Left forelimb (tissue), 1 donor: Measurements from ENCODE around the gene GPR137B.
"Not testable (repeated sequence)": the region's sequence is repeated elsewhere in the genome, so short reads cannot be mapped to it uniquely, and the experiment has no call there.

Source experiments
- DNase-seq: peaks from one replicate; pipeline ENCODE4 v3.0.0-alpha.2; 2018; ENCODE audit warnings: low spot score

GPR137B gene

GRCh38 chr1:236144446-236145150 is 2.3 kb downstream of the GPR137B start:
- DNase-seq = no peak

GRCh38 chr1:236147068-236147467 is 4.7 kb downstream of the GPR137B start:
- no peak for DNase-seq

DNA sequence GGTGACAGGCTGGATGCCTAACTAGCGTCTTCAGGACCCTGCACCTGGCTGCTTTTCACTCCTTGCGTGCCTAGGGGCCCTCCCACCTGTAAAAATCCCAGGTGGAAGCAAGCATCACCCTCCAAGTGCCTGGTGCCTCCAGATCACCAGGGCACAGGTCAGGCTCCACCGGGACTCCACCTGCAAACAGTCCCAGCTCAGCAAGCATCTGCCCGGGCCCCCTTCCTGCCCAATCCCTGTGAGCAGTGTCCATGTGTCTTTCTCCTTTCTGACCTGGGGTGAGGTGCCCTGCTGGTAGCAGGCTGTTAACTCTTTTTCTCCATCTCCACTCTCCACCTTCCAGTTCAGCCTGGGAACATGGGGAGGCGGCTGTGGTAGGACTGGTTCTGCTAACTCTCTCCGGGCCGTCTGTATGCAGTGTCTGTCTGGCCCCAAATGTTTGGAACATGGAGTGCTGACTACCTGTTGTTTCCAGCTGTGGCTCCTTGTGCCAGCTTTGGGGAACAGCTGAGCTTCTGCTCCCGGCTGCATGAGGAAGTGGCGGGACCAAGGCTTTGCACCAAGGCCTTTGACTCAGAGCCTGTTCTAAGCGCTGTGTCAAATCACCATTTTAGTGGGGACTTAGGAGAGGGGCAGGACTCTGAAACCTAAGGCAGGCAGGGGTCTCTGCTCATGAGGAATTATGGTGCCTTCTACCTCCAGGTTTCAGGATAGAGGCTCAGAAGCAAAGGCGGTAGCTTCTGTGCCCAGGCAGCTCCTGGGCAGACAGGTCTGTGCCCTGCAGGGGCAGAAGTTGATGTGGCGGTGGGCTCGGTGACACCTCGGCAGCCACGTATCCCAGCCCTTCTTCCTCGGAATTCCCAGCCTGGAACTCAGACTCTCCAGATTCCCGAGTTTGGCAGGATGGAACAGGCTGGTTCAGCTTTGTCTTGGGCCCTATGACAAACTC is 5.5 kb downstream of the GPR137B start:
- DNase-seq = no peak

- no peak for DNase-seq
These were observed 6.1 kb downstream of the GPR137B start for GRCh38 chr1:236148470-236148845.

GRCh38 chr1:236149003-236149595 is 6.8 kb downstream of the GPR137B start:
- DNase-seq = no peak

DNA sequence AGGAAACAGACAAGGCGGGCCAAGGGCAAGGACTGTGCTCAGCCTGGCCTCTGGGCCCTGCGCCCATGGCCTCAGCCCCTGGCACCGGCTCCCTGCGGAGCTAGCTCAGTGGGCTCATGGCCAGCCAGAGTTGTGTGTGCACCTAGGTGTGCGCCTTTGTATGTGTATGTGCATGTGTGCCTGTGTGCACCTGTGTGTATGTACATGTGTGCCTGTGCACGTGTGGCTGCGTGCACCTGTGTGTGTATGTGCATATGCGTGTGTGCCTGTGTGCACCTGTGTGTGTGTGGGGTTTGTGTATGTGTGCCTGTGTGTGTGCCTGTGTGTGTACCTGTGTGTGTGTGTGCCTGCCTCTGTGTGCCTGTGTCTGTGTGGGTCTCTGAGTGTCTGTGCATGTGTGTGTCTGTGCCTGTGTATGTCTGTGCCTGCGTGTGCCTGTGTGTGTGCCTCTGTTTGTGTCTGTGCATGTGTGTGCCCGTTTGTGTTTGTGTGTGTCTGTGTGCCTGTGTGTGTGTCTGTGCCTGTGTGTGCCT is 7.4 kb downstream of the GPR137B start:
- no peak for DNase-seq

- DNase-seq = no peak
These were observed 8.1 kb downstream of the GPR137B start for GRCh38 chr1:236150311-236150955.

DNA sequence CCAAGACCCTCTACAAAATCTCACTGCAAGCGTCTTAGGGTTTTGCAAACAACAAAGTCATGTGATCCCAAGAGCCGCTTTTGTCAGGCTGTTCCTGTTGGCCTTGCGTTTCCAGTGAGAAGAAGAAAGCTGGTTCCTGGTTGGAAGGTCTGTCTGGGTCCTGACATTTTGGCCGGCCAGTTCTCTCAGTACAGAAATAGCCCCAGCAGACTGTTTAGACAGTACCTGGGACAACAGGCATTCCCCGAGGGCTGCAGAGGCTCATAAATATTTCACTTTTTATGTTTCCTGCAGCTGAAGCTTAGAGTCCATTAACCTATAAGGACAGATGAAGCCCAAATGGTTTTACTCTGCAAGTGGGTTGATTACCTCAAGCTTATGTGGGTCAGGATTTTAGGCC is 8.6 kb downstream of the GPR137B start:
- DNase-seq = no peak

- no peak for DNase-seq
These were observed 9.5 kb downstream of the GPR137B start for GRCh38 chr1:236151739-236152424.

GRCh38 chr1:236154126-236154525 is 11.8 kb downstream of the GPR137B start:
- no peak for DNase-seq

DNA sequence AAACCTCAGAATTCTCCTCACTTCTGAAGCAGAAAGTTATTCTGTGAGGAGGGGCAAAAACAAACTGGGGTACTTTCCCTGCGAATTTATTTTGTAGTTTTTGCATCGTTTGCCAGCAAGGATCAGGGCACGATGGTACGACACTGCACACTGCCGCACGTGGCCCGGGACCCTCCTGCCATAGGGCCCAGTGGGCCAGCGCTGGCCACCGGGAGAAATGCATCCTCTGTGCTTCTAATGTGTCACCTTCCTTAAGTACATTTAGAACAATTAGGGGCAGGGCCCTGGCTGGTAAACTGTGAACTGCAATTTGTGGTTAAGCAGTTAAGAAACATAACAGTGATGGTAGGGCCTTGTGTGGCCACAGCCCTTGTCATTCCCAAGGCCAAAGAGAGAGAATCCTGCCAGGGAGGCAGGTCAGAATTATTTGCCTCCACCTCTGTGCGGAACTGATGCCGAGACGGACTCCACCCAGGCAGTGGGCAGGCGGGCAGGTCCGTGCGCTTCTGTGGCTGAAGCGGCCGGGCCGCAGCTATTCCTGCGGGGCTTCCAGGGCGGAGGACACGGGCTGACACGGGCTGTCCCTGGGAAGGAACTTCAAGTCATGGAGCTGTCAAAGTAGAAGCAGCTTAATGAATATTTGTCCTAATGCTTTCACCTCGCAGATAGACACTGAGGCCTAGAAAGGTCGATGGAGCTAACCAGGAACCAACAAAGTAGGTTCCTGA is 12.5 kb downstream of the GPR137B start:
- DNase-seq = no peak

DNA sequence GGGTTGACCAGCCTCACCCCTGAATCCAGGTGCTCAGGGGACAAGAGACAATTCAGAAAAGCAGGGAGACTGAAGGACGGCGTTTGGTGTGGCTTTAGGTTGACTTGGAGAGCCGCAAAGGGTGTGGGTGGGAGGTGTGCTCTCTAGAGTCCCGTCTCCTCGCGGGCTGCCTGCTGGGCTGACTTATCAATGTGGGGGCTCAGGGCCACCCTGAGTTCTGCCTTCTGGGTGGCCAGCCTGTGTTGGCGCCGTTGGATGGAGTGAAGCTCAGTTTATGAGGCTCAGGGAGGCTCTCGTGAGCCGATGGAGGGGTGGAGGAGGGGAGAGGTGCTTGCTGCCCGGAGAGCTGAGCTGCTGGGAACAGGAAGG is 13.0 kb downstream of the GPR137B start:
- no peak for DNase-seq

- no peak for DNase-seq
These were observed 13.6 kb downstream of the GPR137B start for GRCh38 chr1:236155841-236156503.

- no peak for DNase-seq
These were observed 14.3 kb downstream of the GPR137B start for GRCh38 chr1:236156512-236157208.

- DNase-seq = not testable (repeated sequence)
These were observed 15.7 kb downstream of the GPR137B start for GRCh38 chr1:236158072-236158471.

DNA sequence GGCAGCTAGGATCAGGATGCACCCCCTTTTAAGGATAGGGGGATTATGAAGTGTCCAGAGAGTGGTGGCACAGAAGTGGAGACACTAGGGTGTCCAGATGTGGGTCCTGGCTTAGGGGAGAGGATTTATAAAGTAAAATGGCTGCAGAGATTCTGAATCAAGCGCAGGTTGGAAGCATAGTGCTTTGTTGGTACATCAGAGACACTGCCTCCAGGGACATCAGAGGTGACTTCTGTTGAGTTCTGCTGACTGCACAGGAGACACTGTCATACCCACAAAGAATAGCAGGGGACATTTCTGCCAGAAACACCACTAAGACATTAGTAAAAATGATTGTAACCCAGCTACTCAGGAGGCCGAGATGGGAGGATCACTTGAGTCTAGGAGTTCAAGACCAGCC is 16.4 kb downstream of the GPR137B start:
- DNase-seq = no peak

- no peak for DNase-seq
These were observed 17.6 kb downstream of the GPR137B start for GRCh38 chr1:236159704-236160539.

DNA sequence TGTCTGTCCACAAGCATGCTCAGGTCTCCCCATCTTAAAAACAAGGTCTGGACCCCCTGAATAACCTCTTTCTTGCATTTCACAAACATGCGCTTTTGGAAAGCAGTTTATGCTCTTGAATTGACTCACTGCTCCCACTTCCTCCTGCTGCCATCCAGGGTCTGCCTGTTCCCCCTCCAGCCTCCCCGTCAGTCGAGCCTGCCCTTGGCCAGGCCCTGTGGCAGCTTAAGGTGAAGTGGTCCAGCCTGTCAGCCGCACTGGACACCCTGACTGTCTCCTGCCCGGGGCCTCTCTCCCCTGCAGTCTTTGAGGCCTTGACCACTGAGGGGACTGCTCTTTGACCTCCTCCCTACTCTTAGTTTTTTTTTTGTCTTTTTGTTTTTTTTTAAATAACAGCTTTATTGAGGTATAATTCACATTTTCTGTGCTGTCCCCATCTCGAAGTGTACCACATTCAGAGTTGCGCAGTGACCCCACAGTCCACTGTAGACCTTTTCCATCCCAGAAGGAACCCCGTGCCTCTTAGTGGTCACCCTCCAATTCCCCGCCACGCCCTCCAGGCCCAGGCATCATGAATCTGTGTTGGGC is 18.3 kb downstream of the GPR137B start:
- no peak for DNase-seq
